GM23248 (cell line): ENCODE data around the gene SSU72.

Experiments used
- EZH2 ChIP-seq: fragments of 200-600 bp; sonication (generic); IDR thresholded peaks from 2 replicates; pipeline ENCODE4 v1.6.1; 2018; ENCODE audit warnings: antibody characterized with exemption, mild to moderate bottlenecking; ENCODE audit not compliant: insufficient read depth, poor library complexity, severe bottlenecking
- EZH2phosphoT487 ChIP-seq: fragments of 200-600 bp; sonication (generic); IDR thresholded peaks from 2 replicates; pipeline ENCODE4 v1.6.1; 2018; ENCODE audit warnings: antibody characterized with exemption, moderate library complexity, mild to moderate bottlenecking, low read depth; ENCODE audit not compliant: insufficient read depth

- no peak for TF ChIP-seq EZH2phosphoT487
- no peak for TF ChIP-seq EZH2
These were observed 22.7 kb upstream of the SSU72 start for GRCh38 chr1:1597275-1597930.
